ENCODE data around the gene PEPD.

The PEPD gene

DNA sequence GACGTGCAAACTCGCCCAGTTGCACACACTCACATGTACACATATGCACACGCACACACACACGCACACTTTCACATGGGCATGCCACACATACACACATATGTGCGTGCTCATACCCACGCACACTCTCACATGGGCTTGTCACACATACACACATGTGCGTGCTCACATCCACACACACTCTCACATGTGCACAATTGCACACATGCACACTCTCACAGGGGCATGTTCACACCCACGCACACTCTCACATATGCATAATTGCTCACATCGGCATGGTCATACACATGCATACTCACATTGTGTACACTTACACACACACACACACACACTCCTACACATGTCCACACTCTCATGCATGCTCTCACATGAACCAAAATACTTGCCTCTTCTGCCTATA, 32.8 kb upstream of the PEPD start:
- no peak for DNase-seq
- TF ChIP-seq POLR2A (IDR thresholded peaks at IDR 0.05; ENCODE audit: low read length) (no peak), GATA1 (IDR thresholded peaks at IDR 0.05; ENCODE audit: low read depth, low read length) (no peak)

DNA sequence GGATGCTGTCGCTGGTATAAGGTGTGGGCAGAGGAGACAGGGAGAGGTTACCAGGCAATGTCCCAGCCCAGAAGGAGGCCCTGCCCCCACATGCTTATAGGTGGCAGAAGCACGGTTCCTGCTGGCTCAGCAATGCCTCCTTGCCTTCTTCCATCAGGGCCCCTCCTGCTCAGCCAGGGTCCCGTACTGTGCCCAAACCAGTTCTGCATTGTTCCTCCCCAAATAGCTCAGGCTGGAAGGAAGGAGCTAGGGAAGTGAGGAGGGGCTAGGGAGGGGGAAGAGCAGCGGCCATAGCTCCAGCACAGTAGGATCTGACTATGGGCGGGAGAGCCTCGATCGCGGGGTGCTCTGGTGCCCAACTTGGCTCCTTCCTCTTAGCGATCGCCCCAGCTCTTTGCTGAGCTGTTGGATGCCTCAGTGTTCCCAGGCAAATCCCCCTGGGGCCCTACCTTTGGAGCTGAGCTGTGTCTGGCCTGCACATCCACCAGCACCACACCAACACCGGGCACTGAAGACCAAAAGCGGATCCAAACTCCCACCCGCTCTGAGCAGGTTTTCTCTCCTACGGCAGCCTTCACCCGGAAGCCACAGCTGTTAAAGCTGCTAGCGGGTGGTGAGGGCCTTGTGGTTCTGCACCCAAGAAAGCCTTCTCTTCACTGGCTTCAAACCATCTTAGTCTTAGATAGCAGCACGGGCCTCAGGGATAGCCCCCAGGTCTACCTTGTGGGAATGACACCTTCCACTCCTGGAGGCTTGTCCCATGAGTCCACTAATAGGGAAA, 32.1 kb upstream of the PEPD start:
- TF ChIP-seq GATA1 (IDR thresholded peaks at IDR 0.05; ENCODE audit: low read depth, low read length): no peak
- TF ChIP-seq POLR2A (IDR thresholded peaks at IDR 0.05; ENCODE audit: low read length): no peak
- no peak for DNase-seq

- TF ChIP-seq GATA1 (IDR thresholded peaks at IDR 0.05; ENCODE audit: low read depth, low read length) (no peak), POLR2A (IDR thresholded peaks at IDR 0.05; ENCODE audit: low read length) (no peak)
- DNase-seq: no peak
These were observed 31.3 kb upstream of the PEPD start for GRCh38 chr19:33552928-33553279.

DNA sequence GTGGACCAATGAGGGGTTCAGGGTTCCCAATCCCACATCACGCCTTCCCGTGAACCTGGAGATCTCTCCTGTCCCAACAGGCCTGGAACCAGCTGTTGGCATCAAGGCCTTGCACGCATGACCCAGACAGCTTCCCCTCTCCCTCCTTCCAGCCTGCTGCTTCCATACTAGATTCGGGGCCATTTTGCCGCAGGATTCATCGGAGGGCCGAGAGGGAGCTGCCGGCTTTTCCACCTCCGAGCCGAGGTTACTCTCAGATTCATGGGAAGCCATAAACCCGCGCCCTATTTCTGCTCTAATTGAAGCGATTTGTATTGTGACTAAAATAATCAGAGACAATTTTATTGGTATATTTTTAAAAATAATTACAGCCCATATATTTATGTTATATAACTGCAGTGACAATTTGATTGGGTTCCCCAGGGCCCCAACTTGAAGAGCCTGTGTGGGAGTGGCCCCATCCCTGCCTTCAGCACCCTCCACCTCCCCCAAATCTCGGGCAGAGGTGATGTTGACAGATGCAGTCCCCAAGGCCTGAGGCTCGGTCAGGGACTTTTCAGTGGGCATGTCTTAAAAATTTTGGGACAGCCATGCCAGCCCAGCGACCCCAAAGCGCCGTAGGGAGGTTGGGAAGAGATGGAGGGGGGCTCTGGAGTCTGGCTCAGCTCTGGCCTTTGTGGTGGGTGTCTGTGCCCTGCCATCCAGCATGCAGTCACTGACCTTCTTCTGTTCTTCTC, 30.8 kb upstream of the PEPD start:
- DNase-seq: no peak
- TF ChIP-seq POLR2A (IDR thresholded peaks at IDR 0.05; ENCODE audit: low read length): no peak
- no peak for TF ChIP-seq GATA1 (IDR thresholded peaks at IDR 0.05; ENCODE audit: low read depth, low read length)

- no peak for DNase-seq
- TF ChIP-seq POLR2A (IDR thresholded peaks at IDR 0.05; ENCODE audit: low read length): no peak
- no peak for TF ChIP-seq GATA1 (IDR thresholded peaks at IDR 0.05; ENCODE audit: low read depth, low read length)
These were observed 30.1 kb upstream of the PEPD start for GRCh38 chr19:33551676-33552075.

DNA sequence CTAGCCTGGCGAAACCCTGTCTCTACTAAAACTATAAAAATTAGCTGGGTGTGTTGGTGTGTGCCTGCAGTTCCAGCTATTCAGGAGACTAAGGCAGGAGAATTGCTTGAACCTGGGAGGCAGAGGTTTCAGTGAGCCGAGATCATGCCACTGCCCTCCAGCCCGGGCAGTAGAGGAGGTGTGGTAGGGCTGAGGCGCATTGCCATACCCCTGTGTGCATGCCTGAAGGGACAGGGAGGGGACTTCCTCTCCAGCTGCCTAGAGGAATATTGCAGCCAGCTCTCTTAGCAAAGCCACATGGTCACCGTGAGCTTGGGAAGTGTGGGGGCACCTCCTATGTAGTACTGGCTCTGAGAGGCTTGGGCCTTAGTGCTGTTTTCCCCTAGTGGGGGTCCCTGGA, 29.2 kb upstream of the PEPD start:
- TF ChIP-seq GATA1 (IDR thresholded peaks at IDR 0.05; ENCODE audit: low read depth, low read length): no peak
- no peak for TF ChIP-seq POLR2A (IDR thresholded peaks at IDR 0.05; ENCODE audit: low read length)
- DNase-seq: no peak

- TF ChIP-seq GATA1 (IDR thresholded peaks at IDR 0.05; ENCODE audit: low read depth, low read length): no peak
- no peak for TF ChIP-seq POLR2A (IDR thresholded peaks at IDR 0.05; ENCODE audit: low read length)
- DNase-seq: no peak
These were observed 26.1 kb upstream of the PEPD start for GRCh38 chr19:33547676-33548075.

GRCh38 chr19:33546656-33547055, 25.1 kb upstream of the PEPD start:
- TF ChIP-seq GATA1 (IDR thresholded peaks at IDR 0.05; ENCODE audit: low read depth, low read length) (no peak), POLR2A (IDR thresholded peaks at IDR 0.05; ENCODE audit: low read length) (no peak)
- DNase-seq: no peak

DNA sequence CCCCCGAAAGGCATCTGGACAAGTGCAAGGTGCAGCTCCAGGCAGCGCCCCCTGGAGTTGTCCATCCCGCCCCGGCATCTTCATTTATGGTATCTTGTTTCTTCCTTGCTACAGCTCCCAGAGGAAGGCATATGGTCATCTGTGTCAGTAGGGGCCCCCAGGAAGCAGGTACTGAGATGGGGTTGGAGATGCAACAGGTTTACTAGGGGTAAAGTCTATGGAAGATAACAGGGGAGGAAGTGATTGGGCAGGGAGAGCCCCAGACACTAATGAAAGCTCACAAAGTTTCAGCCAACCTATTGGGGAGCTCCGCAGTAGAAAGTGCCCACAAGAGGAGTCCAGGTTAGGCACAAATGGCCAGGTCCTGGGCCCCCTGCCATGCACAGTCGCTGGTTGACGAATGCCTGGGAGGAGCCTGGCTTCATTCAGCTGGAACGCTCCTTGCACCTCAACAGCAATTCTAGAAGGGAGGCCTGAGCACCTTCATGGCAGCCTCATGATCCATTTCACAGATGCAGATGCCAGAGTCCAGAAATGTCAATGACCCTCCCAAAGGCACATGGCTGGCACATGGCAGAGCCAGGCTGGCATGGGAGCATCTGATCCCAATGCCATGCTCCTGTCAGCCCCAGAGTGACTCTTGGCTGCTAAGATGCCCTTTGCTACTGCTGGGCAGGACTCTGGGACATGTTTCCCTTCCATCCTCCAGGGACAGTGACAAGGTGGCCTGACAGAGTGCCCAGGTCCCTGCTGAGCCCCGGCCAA, 23.8 kb upstream of the PEPD start:
- DNase-seq: no peak
- TF ChIP-seq POLR2A (IDR thresholded peaks at IDR 0.05; ENCODE audit: low read length) (no peak), GATA1 (IDR thresholded peaks at IDR 0.05; ENCODE audit: low read depth, low read length) (no peak)

DNA sequence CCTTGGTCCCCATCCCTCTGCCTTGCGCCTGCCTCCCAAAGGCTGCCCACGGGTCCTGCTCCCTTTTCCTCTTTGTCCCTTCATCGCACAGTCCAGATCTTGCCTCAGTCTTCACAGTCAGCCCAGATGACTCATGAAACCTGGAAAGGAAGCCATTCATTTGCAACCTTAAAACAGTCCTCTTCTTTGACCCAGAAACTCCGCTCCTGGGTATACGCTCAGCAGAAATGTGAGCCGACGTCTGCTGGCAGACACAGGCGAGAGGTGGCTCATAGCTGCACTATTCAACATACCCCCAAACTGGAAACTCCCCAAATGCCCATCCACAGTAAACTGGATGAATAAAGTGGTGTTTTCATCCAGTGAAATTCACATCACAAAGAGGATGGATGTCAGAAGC, 13.6 kb upstream of the PEPD start:
- TF ChIP-seq POLR2A (IDR thresholded peaks at IDR 0.05; ENCODE audit: low read length): no peak
- TF ChIP-seq GATA1 (IDR thresholded peaks at IDR 0.05; ENCODE audit: low read depth, low read length): no peak
- no peak for DNase-seq

DNA sequence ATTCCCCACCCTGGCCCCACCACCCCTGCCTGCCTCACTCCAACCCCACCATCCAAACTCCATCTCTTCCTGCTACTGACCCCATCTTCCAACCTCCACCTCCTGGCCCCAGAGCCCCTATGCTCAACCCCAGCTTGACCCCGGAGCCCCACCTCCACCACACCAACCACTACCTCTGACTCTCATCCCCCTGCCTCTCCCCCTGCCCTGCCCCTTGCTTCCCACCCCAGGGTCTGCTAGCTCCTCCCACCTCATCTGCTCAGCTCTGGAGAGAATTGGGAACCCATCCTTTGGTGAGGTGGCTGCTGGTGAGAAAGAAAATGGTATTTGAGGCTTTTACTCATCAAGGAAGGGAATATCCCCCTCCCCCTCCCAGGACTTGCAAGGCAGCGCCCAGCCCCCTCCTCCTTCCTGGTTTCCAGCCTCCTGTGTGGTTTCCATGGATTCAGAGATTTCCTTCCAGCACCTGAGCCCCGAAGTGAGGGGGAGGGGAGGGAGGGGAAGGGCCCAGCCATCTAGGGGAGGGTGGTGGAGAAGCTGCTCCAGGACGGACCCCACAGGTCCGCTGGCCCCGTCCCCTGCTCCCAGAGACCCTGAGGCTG, 11.4 kb upstream of the PEPD start:
- no peak for TF ChIP-seq POLR2A (IDR thresholded peaks at IDR 0.05; ENCODE audit: low read length)
- TF ChIP-seq GATA1 (IDR thresholded peaks at IDR 0.05; ENCODE audit: low read depth, low read length): no peak

DNA sequence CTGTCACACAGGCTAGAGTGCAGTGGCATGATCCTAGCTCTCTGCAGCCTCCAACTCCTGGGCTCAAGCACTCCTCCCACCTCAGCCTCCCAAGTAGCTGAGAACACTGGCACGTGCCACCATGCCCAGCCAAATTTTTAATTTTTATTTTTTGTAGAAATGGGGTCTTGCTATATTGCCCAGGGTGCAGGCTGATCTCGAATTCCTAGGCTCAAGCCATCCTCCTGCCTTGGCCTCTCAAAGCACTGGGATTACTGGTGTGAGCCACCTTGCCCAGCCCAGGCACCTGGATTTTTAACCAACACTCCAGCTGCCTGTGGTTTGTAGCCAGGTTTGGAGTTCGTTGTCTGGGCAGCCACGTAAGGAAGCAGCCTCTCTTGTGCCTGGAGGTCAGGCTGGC, 9.3 kb upstream of the PEPD start:
- no peak for TF ChIP-seq POLR2A (IDR thresholded peaks at IDR 0.05; ENCODE audit: low read length)
- no peak for TF ChIP-seq GATA1 (IDR thresholded peaks at IDR 0.05; ENCODE audit: low read depth, low read length)
- no peak for DNase-seq

More for the DNA sequence above, 11.4 kb upstream of the PEPD start:
- DNase-seq: no peak

DNA sequence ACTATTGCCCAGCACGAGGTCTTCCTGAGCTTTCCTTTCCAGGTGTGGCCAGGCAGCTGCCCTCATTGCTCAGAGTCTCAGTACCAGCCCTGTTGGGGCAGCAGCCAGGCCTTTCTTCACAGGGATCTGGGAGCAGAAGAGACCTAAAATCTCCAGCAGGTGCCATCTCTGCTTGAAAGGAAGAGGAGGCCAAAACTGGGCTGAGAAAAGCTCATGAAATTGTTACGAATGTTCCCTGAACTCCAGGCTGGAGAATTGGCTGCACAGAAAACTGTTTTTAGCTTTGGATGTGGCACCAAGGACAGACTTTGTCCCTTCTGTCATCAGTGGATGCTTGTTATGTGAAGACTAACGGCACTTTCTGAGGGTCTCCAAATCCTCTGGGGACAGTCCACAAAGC, 8.7 kb upstream of the PEPD start:
- TF ChIP-seq POLR2A (IDR thresholded peaks at IDR 0.05; ENCODE audit: low read length) (no peak), GATA1 (IDR thresholded peaks at IDR 0.05; ENCODE audit: low read depth, low read length) (no peak)
- DNase-seq: no peak

- no peak for TF ChIP-seq GATA1 (IDR thresholded peaks at IDR 0.05; ENCODE audit: low read depth, low read length)
- no peak for TF ChIP-seq POLR2A (IDR thresholded peaks at IDR 0.05; ENCODE audit: low read length)
These were observed 7.6 kb upstream of the PEPD start for GRCh38 chr19:33529094-33529676.

More at GRCh38 chr19:33529094-33529676, 7.6 kb upstream of the PEPD start:
- no peak for DNase-seq

All from erythroblast (primary cell).